Measurements from ENCODE around the gene ATP5F1D. TPM values are rescaled to one million over a fixed set of nuclear protein-coding genes. Genes with fewer than 3 reads are reported as not detected.

The ATP5F1D gene
- total RNA-seq, 1 donor from 2014 or later = 116 TPM

DNA sequence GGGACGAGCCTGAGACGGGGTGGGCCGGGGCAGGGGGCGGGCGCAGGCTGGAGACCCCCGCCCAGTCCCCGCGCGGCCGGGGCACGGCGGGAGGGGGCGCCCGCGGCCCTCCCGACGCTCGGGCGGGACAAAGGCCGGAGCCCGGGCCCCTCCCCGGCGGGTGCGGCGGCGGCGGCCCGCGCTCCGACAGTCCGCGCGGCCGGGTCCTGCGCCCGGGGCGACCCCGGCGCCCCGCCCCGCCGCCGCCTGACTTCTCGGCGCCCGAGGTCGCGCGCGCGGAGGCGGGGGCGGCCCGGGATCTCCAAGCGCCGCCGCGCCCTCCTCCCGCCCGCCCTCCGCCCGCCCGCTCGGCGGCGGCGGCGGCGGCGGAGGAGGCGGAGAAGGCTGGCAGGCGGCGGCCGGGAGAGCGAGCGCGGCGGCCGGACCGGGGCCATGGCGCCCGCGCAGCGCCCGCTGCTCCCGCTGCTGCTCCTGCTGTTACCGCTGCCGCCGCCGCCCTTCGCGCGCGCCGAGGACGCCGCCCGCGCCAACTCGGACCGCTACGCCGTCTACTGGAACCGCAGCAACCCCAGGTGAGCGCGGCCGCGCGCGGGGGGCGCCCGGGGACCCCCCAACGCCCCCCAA is 44.3 kb downstream of the ATP5F1D start, which contains the start of gene EFNA2:
Gene EFNA2, plus strand, starts transcription at position 137 of the 624 bp plus-strand sequence. Its CDS starts 296 bp downstream, at position 433.
- no peak for DNase-seq
- no peak within 1 kb of the TSS for H3K4me3 ChIP-seq
- no peak for ATAC-seq
- peaks cover 72% of the 10 kb centered on the region for H3K27me3 ChIP-seq (ENCODE audit: low read depth)
- no peaks in the 10 kb centered on the region for H3K4me1 ChIP-seq
- no peak within 1 kb of the TSS for H3K27ac ChIP-seq
- H3K36me3 ChIP-seq = no peaks in the 10 kb centered on the region
- no peaks in the 10 kb centered on the region for H3K9me3 ChIP-seq
- intact Hi-C loops (cut with DNase I) = no loop called here
- TF ChIP-seq, protein P1, sequence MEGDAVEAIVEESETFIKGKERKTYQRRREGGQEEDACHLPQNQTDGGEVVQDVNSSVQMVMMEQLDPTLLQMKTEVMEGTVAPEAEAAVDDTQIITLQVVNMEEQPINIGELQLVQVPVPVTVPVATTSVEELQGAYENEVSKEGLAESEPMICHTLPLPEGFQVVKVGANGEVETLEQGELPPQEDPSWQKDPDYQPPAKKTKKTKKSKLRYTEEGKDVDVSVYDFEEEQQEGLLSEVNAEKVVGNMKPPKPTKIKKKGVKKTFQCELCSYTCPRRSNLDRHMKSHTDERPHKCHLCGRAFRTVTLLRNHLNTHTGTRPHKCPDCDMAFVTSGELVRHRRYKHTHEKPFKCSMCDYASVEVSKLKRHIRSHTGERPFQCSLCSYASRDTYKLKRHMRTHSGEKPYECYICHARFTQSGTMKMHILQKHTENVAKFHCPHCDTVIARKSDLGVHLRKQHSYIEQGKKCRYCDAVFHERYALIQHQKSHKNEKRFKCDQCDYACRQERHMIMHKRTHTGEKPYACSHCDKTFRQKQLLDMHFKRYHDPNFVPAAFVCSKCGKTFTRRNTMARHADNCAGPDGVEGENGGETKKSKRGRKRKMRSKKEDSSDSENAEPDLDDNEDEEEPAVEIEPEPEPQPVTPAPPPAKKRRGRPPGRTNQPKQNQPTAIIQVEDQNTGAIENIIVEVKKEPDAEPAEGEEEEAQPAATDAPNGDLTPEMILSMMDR (IDR thresholded peaks at IDR 0.05) = no peak

DNA sequence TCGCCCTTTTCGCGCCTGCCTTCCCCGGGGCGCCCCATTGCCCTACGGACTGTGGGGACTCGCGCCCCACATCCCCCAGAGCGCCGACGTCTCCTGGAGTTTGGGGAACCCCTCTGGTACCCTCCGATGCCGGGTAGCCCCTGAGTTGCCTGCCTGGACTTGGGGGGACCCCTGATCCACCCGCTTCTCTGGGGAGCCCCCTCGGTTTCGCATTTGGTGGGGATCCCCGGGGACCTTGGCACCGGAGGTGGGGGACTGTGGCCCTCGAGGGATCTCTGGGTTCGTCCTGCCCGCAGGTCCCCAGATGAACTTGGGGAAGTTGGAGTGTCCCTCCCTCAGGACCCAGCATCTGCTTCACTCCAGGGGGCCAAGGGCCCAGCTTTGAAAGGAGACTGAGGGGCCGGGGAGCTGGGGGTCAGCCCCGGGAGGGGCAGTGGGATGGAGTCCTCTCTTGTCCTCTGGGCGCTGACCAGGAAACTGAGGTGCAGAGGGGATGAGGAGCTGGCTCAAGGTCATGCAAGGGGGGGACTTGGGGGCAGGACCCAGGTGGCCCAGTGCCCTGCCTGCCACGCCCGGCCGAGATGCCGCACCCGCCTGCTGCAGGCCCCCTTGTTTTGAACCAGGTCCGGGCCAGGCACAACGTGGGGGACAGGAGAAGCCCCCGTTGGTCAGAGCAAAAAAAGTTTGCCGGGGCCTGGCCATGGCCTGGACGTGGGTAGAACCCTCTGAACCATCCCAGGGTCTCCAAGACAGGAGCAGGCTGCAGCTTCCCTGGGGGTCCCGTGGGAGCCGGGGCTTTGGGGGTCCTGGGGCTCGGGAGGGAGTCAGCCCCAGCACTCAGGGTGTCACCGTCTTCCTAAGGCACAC is 45.2 kb downstream of the ATP5F1D start:
- Histone ChIP-seq H3K4me1 (no peaks in the 10 kb centered on the region), H3K9me3 (no peaks in the 10 kb centered on the region), H3K4me3 (no peak overlapping the region), H3K27me3 (ENCODE audit: low read depth) (peaks cover 81% of the 10 kb centered on the region), H3K27ac (no peak overlapping the region), H3K36me3 (no peaks in the 10 kb centered on the region)
- intact Hi-C loops (cut with DNase I) = no loop called here
- ATAC-seq (no peak), DNase-seq (no peak)
- TF ChIP-seq, protein P1 (IDR thresholded peaks at IDR 0.05) = no peak

DNA sequence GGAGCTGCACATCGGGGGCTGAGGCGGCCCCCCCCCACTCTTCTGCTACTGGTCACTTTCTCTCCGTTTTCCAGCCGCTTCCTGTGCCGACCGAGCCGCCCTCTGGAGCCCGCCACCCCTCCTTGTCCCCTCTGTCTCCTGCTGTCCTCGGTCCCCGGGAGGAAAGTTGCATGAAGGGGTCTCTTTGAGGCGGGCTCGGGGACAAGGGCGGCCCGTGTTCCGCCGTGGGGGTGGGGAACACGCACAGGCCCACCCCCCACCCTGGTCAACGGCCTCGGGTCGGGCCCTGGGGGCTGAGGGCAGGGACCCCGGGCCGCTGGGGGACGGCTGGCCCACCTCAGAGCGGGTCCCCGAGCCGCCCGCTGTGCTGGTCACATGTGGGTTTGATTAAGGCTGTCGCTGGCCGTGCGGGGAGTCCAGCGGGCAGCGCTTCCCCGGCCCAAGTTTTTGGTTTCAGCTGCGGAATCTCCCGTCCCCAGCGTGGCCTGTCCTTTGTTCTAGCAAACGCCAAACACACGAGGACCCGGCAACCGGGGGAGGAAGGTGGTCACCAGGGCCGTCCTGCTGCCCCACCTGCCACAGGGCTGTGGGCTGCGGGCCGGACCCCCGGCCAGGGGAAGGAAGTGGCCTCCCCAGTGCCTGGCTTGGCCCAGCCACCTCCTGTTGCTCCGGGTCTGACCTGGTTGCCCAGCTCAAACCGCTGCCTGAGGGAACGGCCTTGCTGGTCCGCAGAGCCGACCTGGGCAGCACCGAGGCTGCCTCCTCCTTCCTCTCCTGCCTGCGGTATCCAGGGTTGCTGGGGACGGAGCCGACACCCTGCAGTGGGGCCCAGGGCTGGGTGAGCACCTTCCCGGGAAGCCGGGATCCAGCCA is 46.0 kb downstream of the ATP5F1D start:
- TF ChIP-seq, protein P1 (IDR thresholded peaks at IDR 0.05) = no peak
- Histone ChIP-seq H3K4me3 (no peak overlapping the region), H3K27ac (no peak overlapping the region), H3K27me3 (ENCODE audit: low read depth) (peaks cover 89% of the 10 kb centered on the region), H3K36me3 (no peaks in the 10 kb centered on the region), H3K9me3 (no peaks in the 10 kb centered on the region), H3K4me1 (no peaks in the 10 kb centered on the region)
- ATAC-seq (no peak), DNase-seq (no peak)
- intact Hi-C loops (cut with DNase I) = no loop called here

GRCh38 chr19:1288226-1288612 is 46.7 kb downstream of the ATP5F1D start:
- Histone ChIP-seq H3K4me1 (no peaks in the 10 kb centered on the region), H3K27me3 (ENCODE audit: low read depth) (peaks cover 89% of the 10 kb centered on the region), H3K36me3 (no peaks in the 10 kb centered on the region), H3K9me3 (no peaks in the 10 kb centered on the region), H3K4me3 (no peak overlapping the region), H3K27ac (no peak overlapping the region)
- no peak for ATAC-seq
- intact Hi-C loops (cut with DNase I) = no loop called here
- DNase-seq = no peak
- TF ChIP-seq, protein P1 (IDR thresholded peaks at IDR 0.05) = no peak

Data from lower lobe of right lung (tissue), 2 donors.